NB4 (cell line): ENCODE data around the gene CNTN4.

Experiments
- DNase-seq: peaks from one replicate; pipeline ENCODE4 v3.0.0; 2010; ENCODE audit warnings: low read depth
- H3K4me3 ChIP-seq: one replicate; pipeline ENCODE4 v1.5.1; 2011; ENCODE audit warnings: mild to moderate bottlenecking, low read depth, low read length, moderate library complexity
- CTCF ChIP-seq: IDR thresholded peaks from one replicate; pipeline ENCODE4 v1.5.1; 2012; ENCODE audit warnings: low read depth, low read length
- MAX ChIP-seq: IDR thresholded peaks from 2 replicates; pipeline ENCODE4 v1.6.1; 2011; ENCODE audit warnings: low read depth, low read length
- MYC ChIP-seq: IDR thresholded peaks from 2 replicates; pipeline ENCODE4 v1.6.1; 2011; ENCODE audit warnings: low read depth, low read length
- POLR2A ChIP-seq: IDR thresholded peaks from 2 replicates; pipeline ENCODE4 v1.6.1; 2011; ENCODE audit warnings: mild to moderate bottlenecking; ENCODE audit not compliant: insufficient read length; ENCODE audit errors: extremely low read depth

The CNTN4 gene

GRCh38 chr3:2879023-2879422 is 780.4 kb downstream of the CNTN4 start:
- TF ChIP-seq MYC (no peak), CTCF (no peak), MAX (no peak), POLR2A (no peak)
- no peak for DNase-seq
- H3K4me3 ChIP-seq, result no peak overlapping the region

GRCh38 chr3:2879587-2879986 is 780.9 kb downstream of the CNTN4 start:
- TF ChIP-seq CTCF (no peak), MYC (no peak), MAX (no peak), POLR2A (no peak)
- DNase-seq, result no peak
- no peak overlapping the region for H3K4me3 ChIP-seq

GRCh38 chr3:2880218-2880756 is 781.6 kb downstream of the CNTN4 start:
- H3K4me3 ChIP-seq, result no peak overlapping the region
- TF ChIP-seq MYC (no peak), CTCF (no peak), POLR2A (no peak), MAX (no peak)
- DNase-seq, result no peak

- no peak for DNase-seq
- no peak overlapping the region for H3K4me3 ChIP-seq
- TF ChIP-seq MAX (no peak), POLR2A (no peak), CTCF (no peak), MYC (no peak)
Measured at GRCh38 chr3:2883283-2883682, 784.6 kb downstream of the CNTN4 start.

GRCh38 chr3:2888592-2888991 is 789.9 kb downstream of the CNTN4 start:
- H3K4me3 ChIP-seq, result no peak overlapping the region
- TF ChIP-seq MAX, result no peak
- no peak for DNase-seq

- no peak overlapping the region for H3K4me3 ChIP-seq
- TF ChIP-seq CTCF (no peak), MAX (no peak), MYC (no peak), POLR2A (no peak)
- no peak for DNase-seq
Measured at GRCh38 chr3:2889736-2890135, 791.1 kb downstream of the CNTN4 start.
